Bronchial epithelial cell (primary cell): Measurements from ENCODE around the gene ZNF521. TPM values are rescaled to one million over a fixed set of nuclear protein-coding genes. Genes with fewer than 3 reads are reported as not detected.

Experiments used
- DNase-seq: peaks from one replicate; pipeline ENCODE4 v3.0.0-alpha.2; 2010; ENCODE audit warnings: low read depth
- FAIRE-seq: peaks from 2 replicates; lab custom pipeline; 2011; peaks lifted over from hg19 to GRCh38; lab: Jason Lieb, UNC
- H3K27me3 ChIP-seq: 2 replicates; pipeline ENCODE4 v1.5.1; 2011; ENCODE audit warnings: low read length; ENCODE audit not compliant: control insufficient read depth, insufficient read depth
- H3K36me3 ChIP-seq: 2 replicates; pipeline ENCODE4 v1.5.1; 2011; ENCODE audit warnings: low read length; ENCODE audit not compliant: control insufficient read depth, insufficient read depth
- H3K4me3 ChIP-seq: 2 replicates; pipeline ENCODE4 v1.5.1; 2011; ENCODE audit warnings: mild to moderate bottlenecking, low read depth, low read length, control low read depth
- total RNA-seq: library from RNA; depleted of rRNA; stranded (reverse); fragments of >200 nt; gene quantifications from 2 replicates; pipeline ENCODE4 v1.2.1, GENCODE V29; 2014
- TF ChIP-seq, protein P1 (sequence below): IDR thresholded peaks from 2 replicates; pipeline ENCODE4 v1.5.1; 2011; ENCODE audit warnings: mild to moderate bottlenecking, moderate library complexity, low read length, control low read depth, inconsistent platforms; ENCODE audit not compliant: insufficient read depth, severe bottlenecking

Gene ZNF521
- total RNA-seq, 1 donor from 2014 or later = 0.53 TPM

GRCh38 chr18:25016181-25016580 lies 335.8 kb downstream of the ZNF521 start:
- TF ChIP-seq, protein P1, sequence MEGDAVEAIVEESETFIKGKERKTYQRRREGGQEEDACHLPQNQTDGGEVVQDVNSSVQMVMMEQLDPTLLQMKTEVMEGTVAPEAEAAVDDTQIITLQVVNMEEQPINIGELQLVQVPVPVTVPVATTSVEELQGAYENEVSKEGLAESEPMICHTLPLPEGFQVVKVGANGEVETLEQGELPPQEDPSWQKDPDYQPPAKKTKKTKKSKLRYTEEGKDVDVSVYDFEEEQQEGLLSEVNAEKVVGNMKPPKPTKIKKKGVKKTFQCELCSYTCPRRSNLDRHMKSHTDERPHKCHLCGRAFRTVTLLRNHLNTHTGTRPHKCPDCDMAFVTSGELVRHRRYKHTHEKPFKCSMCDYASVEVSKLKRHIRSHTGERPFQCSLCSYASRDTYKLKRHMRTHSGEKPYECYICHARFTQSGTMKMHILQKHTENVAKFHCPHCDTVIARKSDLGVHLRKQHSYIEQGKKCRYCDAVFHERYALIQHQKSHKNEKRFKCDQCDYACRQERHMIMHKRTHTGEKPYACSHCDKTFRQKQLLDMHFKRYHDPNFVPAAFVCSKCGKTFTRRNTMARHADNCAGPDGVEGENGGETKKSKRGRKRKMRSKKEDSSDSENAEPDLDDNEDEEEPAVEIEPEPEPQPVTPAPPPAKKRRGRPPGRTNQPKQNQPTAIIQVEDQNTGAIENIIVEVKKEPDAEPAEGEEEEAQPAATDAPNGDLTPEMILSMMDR = no peak
- Histone ChIP-seq H3K36me3 (no peaks in the 10 kb centered on the region), H3K27me3 (no peaks in the 10 kb centered on the region), H3K4me3 (no peak overlapping the region)
- DNase-seq = no peak
- no peak for FAIRE-seq
